ENCODE measurements around the gene MN1. TPM values are rescaled to one million over a fixed set of nuclear protein-coding genes. Genes with fewer than 3 reads are reported as not detected.

MN1 gene
- total RNA-seq, 1 donor from 2014 or later = 27.0 TPM

- DNase-seq = no peak
These were observed 15.7 kb downstream of the MN1 start for GRCh38 chr22:27785831-27786230.

GRCh38 chr22:27784120-27784475 is 17.5 kb downstream of the MN1 start:
- peak; percentile 40 for DNase-seq

GRCh38 chr22:27783436-27784119 is 18.0 kb downstream of the MN1 start:
- DNase-seq = peak; percentile 32

GRCh38 chr22:27782088-27782487 is 19.5 kb downstream of the MN1 start:
- no peak for DNase-seq

GRCh38 chr22:27780161-27780575 is 21.4 kb downstream of the MN1 start:
- peak; percentile 44 for DNase-seq

- DNase-seq = no peak
These were observed 21.9 kb downstream of the MN1 start for GRCh38 chr22:27779643-27780042.

GRCh38 chr22:27778294-27779090 is 23.1 kb downstream of the MN1 start:
- peak; percentile 42 for DNase-seq

GRCh38 chr22:27777128-27777527 is 24.4 kb downstream of the MN1 start:
- DNase-seq = no peak

- DNase-seq = no peak
These were observed 25.0 kb downstream of the MN1 start for GRCh38 chr22:27776650-27776958.

- DNase-seq = peak; percentile 50
These were observed 25.6 kb downstream of the MN1 start for GRCh38 chr22:27775758-27776649.

GRCh38 chr22:27775087-27775698 is 26.4 kb downstream of the MN1 start:
- DNase-seq = no peak

GRCh38 chr22:27774200-27774599 is 27.4 kb downstream of the MN1 start:
- DNase-seq = no peak

- DNase-seq = peak; percentile 79
These were observed 28.5 kb downstream of the MN1 start for GRCh38 chr22:27772984-27773498.

GRCh38 chr22:27772081-27772983 is 29.2 kb downstream of the MN1 start:
- no peak for DNase-seq

GRCh38 chr22:27771637-27772036 is 29.9 kb downstream of the MN1 start:
- no peak for DNase-seq

GRCh38 chr22:27769012-27769411 is 32.5 kb downstream of the MN1 start:
- no peak for DNase-seq

GRCh38 chr22:27768027-27768653 is 33.4 kb downstream of the MN1 start:
- no peak for DNase-seq

GRCh38 chr22:27766679-27767078 is 34.9 kb downstream of the MN1 start:
- DNase-seq = no peak

- DNase-seq = no peak
These were observed 35.8 kb downstream of the MN1 start for GRCh38 chr22:27765706-27766291.

GRCh38 chr22:27764722-27765236 is 36.8 kb downstream of the MN1 start:
- DNase-seq = no peak

Measured in tongue (tissue), 2 donors.